HG02763 (cell line): Measurements from ENCODE around the gene FADS1.

Experiments
- ATAC-seq: cut with Tn5 transposase; IDR thresholded peaks from one replicate; pipeline ENCODE4 v1.9.1; 2021; ENCODE audit warnings: mild to moderate bottlenecking, moderate library complexity; ENCODE audit not compliant: unreplicated experiment

Gene FADS1

DNA sequence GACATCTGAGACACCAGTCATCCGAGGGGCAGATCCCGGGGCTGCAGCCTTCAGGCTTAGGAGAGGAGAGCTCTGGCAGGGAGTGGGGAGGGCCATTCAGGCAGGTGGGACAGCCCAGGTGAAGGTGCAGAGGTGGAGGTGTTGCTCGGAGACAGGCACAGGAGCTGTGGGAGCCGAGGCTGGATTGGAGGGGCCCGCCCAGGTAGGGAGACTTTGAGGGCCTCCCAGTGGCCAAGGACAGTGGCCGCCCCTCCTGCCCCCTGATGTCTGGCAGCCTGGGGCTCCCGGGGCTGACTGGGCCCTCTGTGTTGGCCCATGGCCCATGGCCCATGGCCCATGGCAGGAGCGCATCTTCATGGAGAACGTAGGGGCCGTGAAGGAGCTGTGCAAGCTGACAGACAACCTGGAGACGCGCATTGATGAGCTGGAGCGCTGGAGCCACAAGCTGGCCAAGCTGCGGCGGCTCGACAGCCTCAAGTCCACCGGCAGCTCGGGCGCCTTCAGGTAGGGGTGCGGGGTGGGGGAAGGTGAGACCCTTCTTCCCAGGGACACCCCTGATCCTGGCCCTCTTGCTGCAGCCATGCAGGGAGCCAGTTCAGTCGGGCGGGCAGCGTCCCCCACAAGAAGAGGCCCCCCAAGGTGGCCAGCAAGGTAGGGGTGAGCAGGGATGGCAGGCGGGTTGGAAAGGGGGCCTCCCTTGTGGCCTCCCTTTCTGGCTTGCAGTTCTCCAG, 37.7 kb downstream of the FADS1 start:
- no peak for ATAC-seq

GRCh38 chr11:61778357-61778886, 38.4 kb downstream of the FADS1 start:
- no peak for ATAC-seq

DNA sequence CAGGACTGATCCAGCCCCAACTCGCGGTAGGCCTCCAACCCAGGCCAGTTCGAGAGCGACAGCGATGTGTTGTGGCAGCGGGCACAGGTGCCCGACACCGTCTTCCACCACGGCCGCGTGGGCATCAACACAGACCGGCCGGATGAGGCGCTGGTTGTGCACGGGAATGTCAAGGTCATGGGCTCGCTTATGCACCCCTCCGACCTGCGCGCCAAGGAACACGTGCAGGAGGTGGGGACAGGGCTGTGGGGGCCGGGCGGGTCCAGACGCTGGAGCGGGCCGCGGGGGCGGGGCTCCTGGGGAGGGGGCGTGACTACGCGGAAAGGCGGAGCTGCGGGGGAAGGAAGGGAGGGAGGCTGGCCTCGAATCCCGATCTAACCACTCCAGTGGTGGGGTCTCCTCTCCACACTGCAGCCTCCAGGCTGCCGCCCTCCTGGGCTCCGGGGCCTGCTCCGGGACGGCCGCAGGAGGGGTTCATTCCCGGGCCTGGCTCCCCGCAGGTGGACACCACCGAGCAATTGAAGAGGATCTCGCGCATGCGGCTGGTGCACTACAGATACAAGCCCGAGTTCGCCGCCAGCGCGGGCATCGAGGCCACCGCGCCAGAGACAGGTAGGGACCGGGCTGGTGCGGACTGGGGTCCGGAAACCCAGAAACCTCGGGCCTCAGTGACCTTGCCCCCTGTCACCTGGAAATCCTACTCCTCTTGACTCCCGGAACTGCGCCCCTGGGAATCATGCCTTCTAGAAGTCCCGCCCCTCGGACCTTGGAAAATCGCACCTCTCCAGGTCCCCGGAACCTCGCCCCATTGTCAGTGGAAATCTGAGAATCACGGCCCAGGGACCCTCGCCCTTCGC, 39.3 kb downstream of the FADS1 start:
- ATAC-seq: no peak

DNA sequence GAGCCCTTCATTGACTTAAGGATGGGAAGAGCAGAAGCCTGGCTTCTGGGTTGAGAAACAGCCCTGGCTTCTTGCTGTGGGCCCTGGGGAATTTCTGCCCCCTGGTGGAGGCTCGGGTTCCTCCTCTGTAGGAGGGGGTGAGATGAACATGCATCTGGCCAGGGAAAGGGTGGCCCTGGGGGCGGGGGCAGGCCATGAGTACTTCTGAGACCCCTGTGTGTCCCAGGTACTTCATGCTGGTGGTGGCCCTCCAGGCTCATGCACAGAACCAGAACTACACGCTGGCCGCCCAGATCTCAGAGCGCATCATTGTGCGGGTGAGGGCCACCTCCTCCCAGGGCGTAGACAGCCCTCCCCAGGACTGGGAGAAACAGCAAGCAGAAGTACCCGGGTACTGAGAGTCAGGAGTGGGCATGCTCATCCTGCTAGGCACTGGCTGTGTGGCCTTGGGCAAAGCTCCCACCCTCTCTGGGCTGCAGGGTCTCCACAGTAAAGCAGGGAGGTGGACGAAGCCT, 40.2 kb downstream of the FADS1 start:
- ATAC-seq: no peak

DNA sequence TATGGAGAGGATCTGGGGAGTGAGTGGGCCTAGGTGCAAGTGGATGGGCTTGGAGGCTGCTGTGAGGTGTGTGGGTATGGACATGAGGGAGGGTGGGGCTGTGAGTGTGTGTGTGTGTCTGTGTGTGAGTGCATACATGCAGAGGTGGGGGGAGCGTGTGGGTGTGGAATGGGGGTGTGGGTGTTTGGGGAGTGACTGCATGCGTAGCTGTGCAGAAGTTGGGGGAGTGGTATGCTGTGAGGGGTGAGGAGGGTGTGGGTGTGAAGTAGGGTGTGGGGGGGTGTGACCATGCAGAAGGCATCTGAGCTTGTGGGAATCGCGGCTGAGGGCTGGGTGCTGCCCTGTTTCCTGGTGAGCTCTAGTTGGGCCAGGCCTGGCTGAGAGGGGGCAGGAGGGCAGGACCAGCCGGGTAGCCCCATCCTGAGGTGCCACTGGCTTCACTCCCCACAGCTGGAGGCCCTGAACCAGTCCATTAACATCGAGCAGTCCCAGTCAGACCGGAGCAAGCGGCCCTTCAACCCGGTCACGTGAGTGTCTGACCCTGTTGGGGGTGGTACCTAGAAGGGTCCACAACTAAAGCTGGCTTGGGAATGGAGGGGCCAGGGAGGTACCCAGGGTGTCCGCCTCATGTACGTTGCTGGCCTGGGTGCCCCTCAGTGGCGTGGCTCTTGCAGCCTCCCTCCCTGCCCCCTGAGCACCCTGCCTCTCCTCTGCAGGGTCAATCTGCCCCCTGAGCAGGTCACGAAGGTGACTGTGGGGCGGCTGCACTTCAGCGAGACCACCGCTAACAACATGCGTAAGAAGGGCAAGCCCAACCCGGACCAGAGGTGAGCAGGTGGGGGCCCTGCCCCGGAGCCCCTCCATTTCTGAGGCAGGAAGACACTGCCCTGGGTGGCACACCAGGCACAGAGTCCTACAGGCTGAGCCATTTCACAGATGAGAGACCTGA, 40.9 kb downstream of the FADS1 start:
- ATAC-seq: no peak

- ATAC-seq: no peak
Observed at GRCh38 chr11:61775106-61775505, 41.7 kb downstream of the FADS1 start.

GRCh38 chr11:61774411-61774810, 42.4 kb downstream of the FADS1 start:
- no peak for ATAC-seq

- no peak for ATAC-seq
Observed at GRCh38 chr11:61773809-61774208, 43.0 kb downstream of the FADS1 start.

DNA sequence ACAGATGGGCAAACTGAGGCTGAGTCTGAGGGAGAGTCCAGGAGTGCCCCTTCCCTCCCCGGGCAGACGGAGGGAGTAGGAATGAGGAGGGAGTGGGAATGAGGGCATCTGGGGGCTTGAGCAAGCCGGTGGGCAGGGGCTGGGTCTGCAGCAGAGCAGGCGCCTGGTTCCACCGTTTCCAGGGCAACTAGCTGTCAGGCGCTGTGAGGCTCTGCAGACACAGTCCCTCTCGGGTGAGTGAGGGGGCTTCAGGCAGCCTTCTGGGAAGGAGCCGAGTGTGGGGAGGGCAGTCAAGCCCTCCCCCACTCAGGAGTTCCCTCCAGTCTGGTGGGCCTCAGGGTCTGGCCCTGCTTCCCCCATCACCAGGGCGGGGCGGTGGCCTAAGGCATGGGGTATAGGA, 43.4 kb downstream of the FADS1 start:
- no peak for ATAC-seq

- no peak for ATAC-seq
Observed at GRCh38 chr11:61771985-61772455, 44.8 kb downstream of the FADS1 start.

GRCh38 chr11:61771195-61771894, 45.5 kb downstream of the FADS1 start:
- no peak for ATAC-seq

DNA sequence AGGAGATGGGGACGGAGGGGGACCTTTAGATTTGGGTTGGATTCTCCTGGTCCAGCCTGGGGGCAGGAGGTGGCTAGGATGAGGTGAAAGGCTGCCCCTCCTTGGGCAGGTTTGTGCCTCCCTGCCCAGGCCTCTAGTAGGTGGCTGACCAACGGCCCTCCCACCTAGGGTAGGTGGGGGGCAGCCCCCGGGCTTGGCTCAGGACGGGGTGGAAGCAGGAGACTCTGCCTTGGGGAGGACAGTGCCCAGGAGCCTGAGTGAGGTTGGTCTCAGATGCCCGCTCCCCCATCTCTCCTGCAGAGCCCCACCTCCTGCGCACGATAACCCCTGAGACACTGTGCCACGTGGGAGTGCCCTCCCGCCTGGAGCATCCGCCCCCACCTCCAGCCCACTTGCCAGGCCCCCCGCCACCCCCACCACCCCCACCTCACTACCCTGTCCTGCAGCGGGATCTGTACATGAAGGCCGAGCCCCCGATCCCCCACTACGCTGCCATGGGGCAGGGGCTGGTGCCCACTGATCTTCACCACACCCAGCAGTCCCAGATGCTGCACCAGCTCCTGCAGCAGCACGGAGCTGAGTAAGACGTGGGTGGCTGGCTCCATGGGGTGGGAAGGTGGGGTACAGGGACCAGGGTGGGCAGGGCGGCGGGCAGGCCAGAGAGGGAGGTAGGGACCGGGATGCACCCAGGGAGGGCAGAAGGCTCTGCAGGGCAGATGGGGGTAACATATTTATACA, 46.7 kb downstream of the FADS1 start:
- no peak for ATAC-seq

DNA sequence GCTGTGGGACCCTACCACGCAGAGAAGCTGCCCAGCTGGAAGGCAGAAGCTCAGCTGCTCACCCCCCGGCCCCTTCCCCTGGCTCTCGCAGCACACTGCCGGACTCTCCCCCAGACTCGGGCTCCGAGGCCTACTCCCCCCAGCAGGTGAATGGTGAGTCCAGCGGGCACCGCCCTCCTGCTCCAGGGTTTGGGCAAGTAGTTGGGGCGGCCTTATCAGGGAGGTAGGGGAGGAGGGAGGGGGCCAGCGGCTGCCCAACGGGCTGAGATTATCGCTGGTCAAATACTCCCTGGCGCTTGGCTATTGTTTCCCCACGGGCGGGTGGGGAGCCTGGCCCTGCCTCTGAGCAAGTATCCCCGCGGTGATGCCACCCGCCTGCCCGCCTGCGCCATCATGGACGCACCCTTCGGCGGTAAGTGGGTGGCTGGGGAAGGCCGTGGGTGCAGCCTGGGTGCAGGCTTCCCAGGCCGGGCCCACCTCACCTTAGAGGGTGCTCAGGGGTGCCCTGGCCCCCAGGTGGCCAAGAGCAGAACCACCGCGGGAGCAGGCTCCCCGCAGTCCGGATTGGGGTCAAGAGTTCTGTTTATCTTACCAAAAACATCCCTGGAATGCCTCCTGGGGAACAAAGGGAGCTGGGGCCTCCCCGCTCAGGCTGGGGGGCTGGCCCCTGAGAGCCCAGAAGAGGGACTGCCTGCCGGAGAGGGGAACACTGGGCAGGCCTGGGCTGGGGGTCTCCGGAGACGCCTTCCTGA, 47.5 kb downstream of the FADS1 start:
- ATAC-seq: no peak

DNA sequence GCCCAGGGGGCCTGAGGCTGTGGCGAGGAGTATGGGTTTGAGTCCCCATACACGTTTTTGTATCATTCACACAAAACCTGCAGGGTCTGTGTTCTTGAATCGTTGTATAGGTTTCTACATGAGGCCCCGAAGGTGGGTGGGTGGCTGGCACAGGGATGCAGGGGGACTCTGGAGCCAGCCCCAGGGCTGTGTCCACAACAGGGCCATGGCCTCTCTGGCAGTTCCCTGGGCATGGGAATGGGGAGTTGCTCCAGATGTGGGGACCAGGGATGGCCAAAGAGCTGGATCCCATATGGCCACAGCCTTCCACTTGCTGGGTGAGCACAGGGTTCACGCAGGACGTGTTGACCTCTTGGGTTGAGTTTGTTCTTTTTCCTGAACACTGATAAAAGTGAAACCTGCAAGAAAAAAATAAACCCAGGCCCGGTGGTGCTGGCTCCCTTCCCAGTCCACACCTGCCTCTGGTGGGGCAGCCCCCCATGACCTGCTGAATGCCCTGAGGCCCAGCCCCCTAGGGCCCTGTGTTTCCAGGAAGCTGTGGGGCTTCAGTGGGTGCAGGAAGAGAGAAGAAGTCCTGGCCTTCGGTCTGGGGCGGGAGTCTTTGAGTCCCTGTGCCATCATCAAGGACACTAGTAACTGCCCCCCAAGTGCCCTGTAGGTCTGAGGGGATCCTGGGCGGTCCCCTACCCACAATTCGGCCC, 48.3 kb downstream of the FADS1 start:
- no peak for ATAC-seq

GRCh38 chr11:61766353-61766841, 50.4 kb downstream of the FADS1 start:
- no peak for ATAC-seq

GRCh38 chr11:61765550-61766253, 51.1 kb downstream of the FADS1 start:
- ATAC-seq: no peak

GRCh38 chr11:61764606-61765260, 52.1 kb downstream of the FADS1 start:
- no peak for ATAC-seq
